ENCODE results near the gene COX4I2. TPM values are rescaled to one million over a fixed set of nuclear protein-coding genes. Genes with fewer than 3 reads are reported as not detected.

The COX4I2 gene
- total and polyA plus RNA-seq, 2 of the 8 experiments (the other 6 are each of a cell fraction or from before 2014, with no cell fraction given), result 0.26 TPM; not detected in 1

- TF ChIP-seq CTCF (IDR thresholded peaks at IDR 0.05; ENCODE audit: control extremely low read depth in 1 of 3, insufficient read depth in 1 of 3, low read depth in 1 of 3, low read length in 3 of 3) (no peak), NANOG (IDR thresholded peaks at IDR 0.05; ENCODE audit: insufficient read depth, low read depth, low read length, poor library complexity, severe bottlenecking) (no peak), SIN3A (conservative IDR thresholded peaks at IDR 0.05 in 1 of 2, IDR thresholded peaks at IDR 0.05 in 1 of 2; ENCODE audit: low read depth in 1 of 2, low read length in 2 of 2) (no peak), TAF7 (optimal IDR thresholded peaks at IDR 0.05; ENCODE audit: borderline replicate concordance, low read depth, low read length) (no peak), RXRA (IDR thresholded peaks at IDR 0.05; ENCODE audit: insufficient read depth, low read depth, low read length) (no peak), CHD1 (IDR thresholded peaks at IDR 0.05; ENCODE audit: low read depth, low read length) (no peak), EP300 (IDR thresholded peaks at IDR 0.05; ENCODE audit: borderline replicate concordance in 1 of 2, low read depth in 2 of 2, low read length in 2 of 2) (no peak), RNF2 (IDR thresholded peaks at IDR 0.05; ENCODE audit: borderline replicate concordance, low read depth, low read length, missing control alignments, poor library complexity, severe bottlenecking) (no peak)
Observed at GRCh38 chr20:31691646-31692275, 54.0 kb downstream of the COX4I2 start (continued).

Data from H1 (cell line).